Measurements from ENCODE around the gene ANKRD11.
"Not testable (repeated sequence)": the region's sequence is repeated elsewhere in the genome, so short reads cannot be mapped to it uniquely, and the experiment has no call there.

Gene ANKRD11

DNA sequence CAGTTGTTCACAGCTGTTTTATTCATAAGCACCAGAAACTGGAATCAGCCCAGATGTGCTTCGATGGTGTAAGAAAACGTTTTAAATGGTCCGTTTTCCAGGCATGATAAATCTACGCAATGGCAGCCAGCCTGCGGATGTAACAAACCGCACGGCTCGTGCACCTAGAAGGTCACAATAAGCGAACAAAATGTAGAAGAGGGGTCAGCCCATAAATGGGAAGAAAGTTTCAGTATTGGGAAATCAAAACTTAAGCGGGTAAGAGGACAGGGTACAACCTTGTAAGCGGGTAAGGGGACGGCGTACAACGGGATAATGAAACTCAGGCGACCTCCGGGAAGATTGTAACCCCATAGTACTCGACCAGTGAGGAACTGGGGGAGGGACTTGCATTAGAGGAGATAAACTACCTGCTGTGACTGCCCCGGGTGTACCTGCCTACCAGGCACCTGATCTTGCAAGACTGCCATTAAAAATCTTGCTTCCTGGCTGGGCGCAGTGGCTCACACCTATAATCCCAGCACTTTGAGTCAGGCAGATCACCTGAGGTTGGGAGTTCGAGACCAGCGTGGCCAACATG lies 66.6 kb downstream of the ANKRD11 start:
- Histone ChIP-seq H4K20me1 (ENCODE audit: control insufficient read depth, insufficient read depth, low read depth, low read length) (peaks cover 71% of the 10 kb centered on the region), H3F3A (ENCODE audit: control insufficient read depth, insufficient read depth) (peaks cover 5% of the 10 kb centered on the region; the same call in 1 of the 2 replicates), H3K79me2 (ENCODE audit: control insufficient read depth, low read length) (peaks cover 98% of the 10 kb centered on the region), H3K36me3 (ENCODE audit: control insufficient read depth, low read length) (peaks cover 42% of the 10 kb centered on the region), H3K4me1 (ENCODE audit: control insufficient read depth, low read length) (peaks cover 47% of the 10 kb centered on the region), H3K9me2 (replicated peaks; ENCODE audit: control insufficient read depth, low read length) (no peaks in the 10 kb centered on the region), H3K4me3 (ENCODE audit: low read length) (peak overlapping the region; percentile 43; the same call in 1 of the 2 replicates), H3K27ac (ENCODE audit: low read depth, low read length) (no peak overlapping the region), H3K9me3 (ENCODE audit: control insufficient read depth, insufficient read depth, low read length) (no peaks in the 10 kb centered on the region), H3K27me3 (ENCODE audit: control insufficient read depth, low read length) (no peaks in the 10 kb centered on the region), H3K4me2 (ENCODE audit: low read length) (peak overlapping the region; percentile 57)
- TF ChIP-seq EZH2phosphoT487 (IDR thresholded peaks at IDR 0.05; ENCODE audit: borderline replicate concordance, low read length) = no peak
- TF ChIP-seq, protein P1, sequence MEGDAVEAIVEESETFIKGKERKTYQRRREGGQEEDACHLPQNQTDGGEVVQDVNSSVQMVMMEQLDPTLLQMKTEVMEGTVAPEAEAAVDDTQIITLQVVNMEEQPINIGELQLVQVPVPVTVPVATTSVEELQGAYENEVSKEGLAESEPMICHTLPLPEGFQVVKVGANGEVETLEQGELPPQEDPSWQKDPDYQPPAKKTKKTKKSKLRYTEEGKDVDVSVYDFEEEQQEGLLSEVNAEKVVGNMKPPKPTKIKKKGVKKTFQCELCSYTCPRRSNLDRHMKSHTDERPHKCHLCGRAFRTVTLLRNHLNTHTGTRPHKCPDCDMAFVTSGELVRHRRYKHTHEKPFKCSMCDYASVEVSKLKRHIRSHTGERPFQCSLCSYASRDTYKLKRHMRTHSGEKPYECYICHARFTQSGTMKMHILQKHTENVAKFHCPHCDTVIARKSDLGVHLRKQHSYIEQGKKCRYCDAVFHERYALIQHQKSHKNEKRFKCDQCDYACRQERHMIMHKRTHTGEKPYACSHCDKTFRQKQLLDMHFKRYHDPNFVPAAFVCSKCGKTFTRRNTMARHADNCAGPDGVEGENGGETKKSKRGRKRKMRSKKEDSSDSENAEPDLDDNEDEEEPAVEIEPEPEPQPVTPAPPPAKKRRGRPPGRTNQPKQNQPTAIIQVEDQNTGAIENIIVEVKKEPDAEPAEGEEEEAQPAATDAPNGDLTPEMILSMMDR (IDR thresholded peaks at IDR 0.05; ENCODE audit: low read depth, low read length, poor library complexity, severe bottlenecking) = no peak

DNA sequence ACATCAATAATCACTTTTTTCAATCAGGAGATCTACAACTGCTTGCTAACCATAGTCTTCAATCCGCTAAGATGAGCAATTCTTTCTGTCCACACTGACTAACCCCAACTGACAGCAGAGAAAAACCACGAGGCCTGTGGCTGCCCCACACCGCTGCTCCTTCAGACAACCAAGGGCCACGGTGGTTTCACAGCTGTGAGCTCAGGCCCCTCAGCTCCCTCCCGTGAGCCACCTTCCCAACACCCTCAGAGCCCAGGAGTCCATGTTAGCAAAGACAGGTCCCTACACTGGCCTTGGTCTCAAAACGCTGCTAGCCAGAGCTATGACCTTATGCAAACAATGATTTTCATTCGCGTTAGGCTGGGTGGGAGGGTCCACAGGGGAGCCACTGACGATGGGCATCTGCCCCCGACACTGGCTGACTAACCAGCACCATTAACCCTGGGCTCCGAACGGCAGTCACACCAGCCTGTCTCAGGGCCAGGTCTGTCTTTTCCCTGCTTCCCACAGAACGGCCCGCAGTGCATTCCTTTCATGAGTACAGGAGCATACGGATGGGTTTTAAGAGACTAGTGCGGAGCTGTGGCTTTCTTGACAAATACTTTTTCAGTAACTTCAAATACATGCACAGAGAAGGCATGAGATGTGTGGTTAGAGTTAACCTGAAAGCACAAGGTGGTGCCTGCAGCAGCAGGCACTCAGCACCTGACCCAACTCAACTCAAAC lies 67.3 kb downstream of the ANKRD11 start:
- H3K9me2 ChIP-seq (replicated peaks; ENCODE audit: control insufficient read depth, low read length) = no peaks in the 10 kb centered on the region
- peaks cover 99% of the 10 kb centered on the region for H3K79me2 ChIP-seq (ENCODE audit: control insufficient read depth, low read length)
- peaks cover 47% of the 10 kb centered on the region for H3K36me3 ChIP-seq (ENCODE audit: control insufficient read depth, low read length)
- peaks cover 5% of the 10 kb centered on the region; the same call in 1 of the 2 replicates for H3F3A ChIP-seq (ENCODE audit: control insufficient read depth, insufficient read depth)
- peak overlapping the region; percentile 43 for H3K4me3 ChIP-seq (ENCODE audit: low read length)
- H3K4me2 ChIP-seq (ENCODE audit: low read length) = peak overlapping the region; percentile 57
- peaks cover 47% of the 10 kb centered on the region for H3K4me1 ChIP-seq (ENCODE audit: control insufficient read depth, low read length)
- no peaks in the 10 kb centered on the region for H3K9me3 ChIP-seq (ENCODE audit: control insufficient read depth, insufficient read depth, low read length)
- H3K27me3 ChIP-seq (ENCODE audit: control insufficient read depth, low read length) = no peaks in the 10 kb centered on the region
- TF ChIP-seq EZH2phosphoT487 (IDR thresholded peaks at IDR 0.05; ENCODE audit: borderline replicate concordance, low read length) = no peak
- TF ChIP-seq, protein P1 (IDR thresholded peaks at IDR 0.05; ENCODE audit: low read depth, low read length, poor library complexity, severe bottlenecking) = no peak
- H3K27ac ChIP-seq (ENCODE audit: low read depth, low read length) = peak overlapping the region; percentile 25
- peaks cover 76% of the 10 kb centered on the region for H4K20me1 ChIP-seq (ENCODE audit: control insufficient read depth, insufficient read depth, low read depth, low read length)

DNA sequence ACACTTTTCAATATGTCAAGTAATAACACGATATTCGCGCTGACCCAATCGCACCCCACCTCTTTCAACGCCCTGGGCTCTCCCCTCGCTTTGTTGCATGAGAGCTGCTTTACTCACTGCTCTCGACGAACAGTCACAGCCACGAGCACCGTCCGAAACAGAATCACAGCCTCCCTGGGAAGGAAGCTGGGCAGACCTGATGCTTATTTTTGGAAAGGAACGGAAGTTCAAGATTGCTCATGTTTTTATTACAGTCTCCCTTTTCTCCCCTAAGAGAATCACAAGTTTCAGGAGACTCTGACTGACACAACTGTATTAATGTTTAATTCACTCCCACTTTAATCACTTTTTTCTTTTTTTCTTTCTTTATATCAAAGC lies 67.8 kb downstream of the ANKRD11 start:
- H3K4me2 ChIP-seq (ENCODE audit: low read length) = peak overlapping the region; percentile 57

DNA sequence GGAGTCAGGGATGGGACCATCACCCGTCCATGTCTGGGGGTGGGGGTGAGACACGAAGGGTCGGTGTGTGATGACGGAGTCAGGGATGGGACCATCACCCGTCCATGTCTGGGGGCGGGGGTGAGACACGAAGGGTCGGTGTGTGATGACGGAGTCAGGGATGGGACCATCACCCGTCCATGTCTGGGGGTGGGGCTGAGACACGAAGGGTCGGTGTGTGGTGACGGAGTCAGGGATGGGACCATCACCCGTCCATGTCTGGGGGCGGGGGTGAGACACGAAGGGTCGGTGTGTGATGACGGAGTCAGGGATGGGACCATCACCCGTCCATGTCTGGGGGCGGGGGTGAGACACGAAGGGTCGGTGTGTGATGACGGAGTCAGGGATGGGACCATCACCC lies 69.1 kb downstream of the ANKRD11 start:
- H3K27ac ChIP-seq (ENCODE audit: low read depth, low read length); H3K27me3 ChIP-seq (ENCODE audit: control insufficient read depth, low read length); H3K9me2 ChIP-seq (replicated peaks; ENCODE audit: control insufficient read depth, low read length); H3K9me3 ChIP-seq (ENCODE audit: control insufficient read depth, insufficient read depth, low read length); H3K4me2 ChIP-seq (ENCODE audit: low read length); H3K4me3 ChIP-seq (ENCODE audit: low read length); H3F3A ChIP-seq (ENCODE audit: control insufficient read depth, insufficient read depth): not testable (repeated sequence)
- peaks cover 100% of the 10 kb centered on the region for H3K79me2 ChIP-seq (ENCODE audit: control insufficient read depth, low read length)
- H3K4me1 ChIP-seq (ENCODE audit: control insufficient read depth, low read length) = peaks cover 43% of the 10 kb centered on the region
- peaks cover 55% of the 10 kb centered on the region for H3K36me3 ChIP-seq (ENCODE audit: control insufficient read depth, low read length)
- peaks cover 76% of the 10 kb centered on the region for H4K20me1 ChIP-seq (ENCODE audit: control insufficient read depth, insufficient read depth, low read depth, low read length)

More for the DNA sequence above, 67.8 kb downstream of the ANKRD11 start:
- H3K36me3 ChIP-seq (ENCODE audit: control insufficient read depth, low read length) = peaks cover 53% of the 10 kb centered on the region
- H3K79me2 ChIP-seq (ENCODE audit: control insufficient read depth, low read length) = peaks cover 100% of the 10 kb centered on the region
- no peak for TF ChIP-seq EZH2phosphoT487 (IDR thresholded peaks at IDR 0.05; ENCODE audit: borderline replicate concordance, low read length)
- TF ChIP-seq, protein P1 (IDR thresholded peaks at IDR 0.05; ENCODE audit: low read depth, low read length, poor library complexity, severe bottlenecking) = no peak
- H3K4me3 ChIP-seq (ENCODE audit: low read length) = peak overlapping the region; percentile 43
- no peaks in the 10 kb centered on the region for H3K9me2 ChIP-seq (replicated peaks; ENCODE audit: control insufficient read depth, low read length)
- H3K9me3 ChIP-seq (ENCODE audit: control insufficient read depth, insufficient read depth, low read length) = no peaks in the 10 kb centered on the region
- no peaks in the 10 kb centered on the region for H3K27me3 ChIP-seq (ENCODE audit: control insufficient read depth, low read length)
- H3F3A ChIP-seq (ENCODE audit: control insufficient read depth, insufficient read depth) = peaks cover 5% of the 10 kb centered on the region; the same call in 1 of the 2 replicates
- peak overlapping the region; percentile 25 for H3K27ac ChIP-seq (ENCODE audit: low read depth, low read length)
- H4K20me1 ChIP-seq (ENCODE audit: control insufficient read depth, insufficient read depth, low read depth, low read length) = peaks cover 82% of the 10 kb centered on the region
- H3K4me1 ChIP-seq (ENCODE audit: control insufficient read depth, low read length) = peaks cover 47% of the 10 kb centered on the region

All from DOHH2 (cell line).